ENCODE results near the gene TIMM9. TPM values are rescaled to one million over a fixed set of nuclear protein-coding genes. Genes with fewer than 3 reads are reported as not detected.
A peak's percentile ranks its signal among the peaks of the same experiment; 100 is the strongest.
"Not testable (repeated sequence)": the region's sequence is repeated elsewhere in the genome, so short reads cannot be mapped to it uniquely, and the experiment has no call there.

The TIMM9 gene
- total and polyA plus RNA-seq, 4 donors = 18.7 to 50.7 (median 27.1) TPM

DNA sequence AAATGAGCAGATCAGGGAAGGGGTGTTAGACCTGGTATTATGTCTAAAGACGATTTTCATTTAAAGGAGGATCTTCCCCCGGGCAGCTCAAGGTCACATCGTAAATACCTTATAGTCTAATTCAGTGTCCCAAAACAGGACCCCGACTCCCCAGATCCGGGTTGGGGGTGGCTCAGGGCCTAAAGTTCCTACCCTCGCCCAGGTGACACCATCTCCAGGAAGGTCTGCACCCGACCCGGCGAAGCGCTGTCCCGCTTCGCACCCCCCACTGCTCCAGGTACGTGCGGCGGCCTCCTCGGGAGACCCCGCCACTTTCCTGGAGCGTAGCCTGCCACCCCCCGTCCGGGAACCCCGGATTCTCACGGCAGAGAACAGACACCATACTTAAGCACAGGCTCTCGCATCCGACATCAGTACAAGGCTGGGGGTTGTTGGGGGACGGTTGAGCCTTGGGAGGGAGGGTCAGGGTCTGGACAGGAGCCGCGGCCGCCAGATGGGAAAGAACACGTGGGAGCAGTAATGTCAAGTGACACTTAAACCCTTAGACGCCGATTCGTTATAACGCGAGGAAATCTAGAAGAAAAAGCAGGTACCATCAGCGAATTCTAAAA is 556 bp downstream of the TIMM9 start:
- no peaks in the 10 kb centered on the region for H3K27me3 ChIP-seq (ENCODE audit: control insufficient read depth in 3 of 3, insufficient read depth in 3 of 3, low read length in 2 of 3)
- H3K4me1 ChIP-seq (ENCODE audit: control insufficient read depth in 5 of 5, insufficient read depth in 5 of 5, low read length in 5 of 5) = peaks cover 0 to 16% (median 3%) of the 10 kb centered on the region in 5 donors
- ATAC-seq (ENCODE audit: insufficient read depth, low FRiP score) (peak; percentile 54), DNase-seq (peak in 2 of 3 donors; percentile 76 to 80)
- WGBS, 2 donors = 0 to 1% methylated on average over 35 of the region's 35 CpGs
- TF ChIP-seq, protein P1, sequence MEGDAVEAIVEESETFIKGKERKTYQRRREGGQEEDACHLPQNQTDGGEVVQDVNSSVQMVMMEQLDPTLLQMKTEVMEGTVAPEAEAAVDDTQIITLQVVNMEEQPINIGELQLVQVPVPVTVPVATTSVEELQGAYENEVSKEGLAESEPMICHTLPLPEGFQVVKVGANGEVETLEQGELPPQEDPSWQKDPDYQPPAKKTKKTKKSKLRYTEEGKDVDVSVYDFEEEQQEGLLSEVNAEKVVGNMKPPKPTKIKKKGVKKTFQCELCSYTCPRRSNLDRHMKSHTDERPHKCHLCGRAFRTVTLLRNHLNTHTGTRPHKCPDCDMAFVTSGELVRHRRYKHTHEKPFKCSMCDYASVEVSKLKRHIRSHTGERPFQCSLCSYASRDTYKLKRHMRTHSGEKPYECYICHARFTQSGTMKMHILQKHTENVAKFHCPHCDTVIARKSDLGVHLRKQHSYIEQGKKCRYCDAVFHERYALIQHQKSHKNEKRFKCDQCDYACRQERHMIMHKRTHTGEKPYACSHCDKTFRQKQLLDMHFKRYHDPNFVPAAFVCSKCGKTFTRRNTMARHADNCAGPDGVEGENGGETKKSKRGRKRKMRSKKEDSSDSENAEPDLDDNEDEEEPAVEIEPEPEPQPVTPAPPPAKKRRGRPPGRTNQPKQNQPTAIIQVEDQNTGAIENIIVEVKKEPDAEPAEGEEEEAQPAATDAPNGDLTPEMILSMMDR (IDR thresholded peaks at IDR 0.05; ENCODE audit: control extremely low read depth, extremely low read depth) = no peak
- H3K27ac ChIP-seq (ENCODE audit: low read depth in 1 of 2, low read length in 1 of 2) = peak overlapping the region; percentile 96 to 97
- H3K4me3 ChIP-seq = peak overlapping the region; percentile 94
- H3K9ac ChIP-seq (ENCODE audit: insufficient read depth in 1 of 2, low read length in 2 of 2) = peak overlapping the region; percentile 84 to 97
- no peaks in the 10 kb centered on the region for H3K9me3 ChIP-seq (ENCODE audit: control insufficient read depth in 4 of 4, insufficient read depth in 3 of 4, low read length in 3 of 4)
- H3K36me3 ChIP-seq (ENCODE audit: control insufficient read depth in 4 of 4, insufficient read depth in 4 of 4, low read length in 4 of 4) = peaks cover 2 to 10% (median 5%) of the 10 kb centered on the region in 4 donors

DNA sequence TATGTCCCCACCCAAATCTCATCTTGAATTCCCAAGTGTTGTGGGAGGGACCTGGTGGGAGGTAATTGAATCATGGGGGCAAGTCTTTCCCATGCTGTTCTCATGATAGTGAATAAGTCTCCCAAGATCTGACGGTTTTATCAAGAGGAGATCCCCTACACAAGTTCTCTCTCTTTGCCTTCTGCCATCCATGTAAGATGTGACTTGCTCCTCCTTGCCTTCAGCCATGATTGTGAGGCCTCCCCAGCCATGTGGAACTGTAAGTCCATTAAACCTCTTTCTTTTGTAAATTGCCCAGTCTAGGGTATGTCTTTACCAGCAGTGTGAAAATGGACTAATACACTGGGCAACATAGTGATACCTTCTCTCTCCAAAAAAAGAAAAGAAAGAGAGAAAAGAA is 10.4 kb downstream of the TIMM9 start:
- peaks cover 10 to 26% (median 15%) of the 10 kb centered on the region in 4 donors for H3K36me3 ChIP-seq (ENCODE audit: control insufficient read depth in 4 of 4, insufficient read depth in 4 of 4, low read length in 4 of 4)

DNA sequence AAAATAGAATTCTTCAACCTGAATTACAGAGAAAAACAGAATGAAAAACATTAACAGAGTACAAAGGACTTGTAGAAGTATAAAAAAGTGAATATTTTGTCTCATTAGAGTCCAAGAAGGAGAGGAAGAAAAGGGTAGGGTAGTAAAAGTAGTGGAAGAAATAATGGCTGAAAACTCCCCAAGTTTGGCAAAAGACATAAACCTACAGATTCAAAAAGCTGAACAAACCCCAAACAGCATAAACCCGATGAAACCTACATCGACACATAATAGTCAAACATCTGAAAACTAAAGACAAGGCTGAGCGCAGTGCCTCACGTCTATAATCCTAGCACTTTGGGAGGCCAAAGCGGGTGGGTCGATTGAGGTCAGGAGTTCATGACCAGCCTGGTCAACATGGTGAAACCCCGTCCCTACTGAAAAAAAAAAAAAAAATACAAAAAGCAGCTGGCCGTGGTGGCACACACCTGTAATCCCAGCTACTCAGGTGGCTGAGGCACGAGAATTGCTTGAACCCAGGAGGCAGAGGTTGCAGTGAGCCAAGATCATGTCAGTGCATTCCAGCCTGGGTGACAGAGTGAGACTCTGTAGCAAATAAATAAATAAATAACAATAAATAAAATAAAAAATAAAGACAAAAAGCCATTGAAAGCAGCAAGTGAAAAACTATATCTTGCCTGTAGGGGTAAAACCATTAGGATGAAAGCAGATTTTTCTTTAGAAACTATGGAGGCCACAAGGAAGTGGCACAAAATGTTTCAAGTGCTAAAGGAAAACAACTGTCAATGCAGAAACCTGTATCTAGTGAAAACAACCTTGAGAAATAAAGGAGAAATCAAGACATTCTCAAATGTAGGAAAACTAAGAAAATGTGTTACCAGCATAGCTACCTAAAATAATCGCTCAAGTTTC is 11.4 kb downstream of the TIMM9 start:
- DNase-seq = no peak
- Histone ChIP-seq H3K36me3 (ENCODE audit: control insufficient read depth in 4 of 4, insufficient read depth in 4 of 4, low read length in 4 of 4) (peaks cover 9 to 22% (median 15%) of the 10 kb centered on the region in 4 donors), H3K9ac (ENCODE audit: insufficient read depth in 1 of 2, low read length in 2 of 2) (no peak overlapping the region), H3K4me1 (ENCODE audit: control insufficient read depth in 5 of 5, insufficient read depth in 5 of 5, low read length in 5 of 5) (peaks cover 0 to 3% (median 0%) of the 10 kb centered on the region in 5 donors), H3K4me3 (no peak overlapping the region), H3K9me3 (ENCODE audit: control insufficient read depth in 4 of 4, insufficient read depth in 3 of 4, low read length in 3 of 4) (no peaks in the 10 kb centered on the region), H3K27me3 (ENCODE audit: control insufficient read depth in 3 of 3, insufficient read depth in 3 of 3, low read length in 2 of 3) (no peaks in the 10 kb centered on the region), H3K27ac (ENCODE audit: low read depth in 1 of 2, low read length in 1 of 2) (no peak overlapping the region)
- TF ChIP-seq, protein P1 (IDR thresholded peaks at IDR 0.05; ENCODE audit: control extremely low read depth, extremely low read depth) = no peak
- WGBS, 2 donors = 96 to 97% methylated on average over 10 of the region's 10 CpGs
- no peak for ATAC-seq (ENCODE audit: insufficient read depth, low FRiP score)

More for the DNA sequence above, 10.4 kb downstream of the TIMM9 start:
- not testable (repeated sequence) for H3K9me3 ChIP-seq (ENCODE audit: control insufficient read depth in 4 of 4, insufficient read depth in 3 of 4, low read length in 3 of 4); DNase-seq; H3K9ac ChIP-seq (ENCODE audit: insufficient read depth in 1 of 2, low read length in 2 of 2); H3K27me3 ChIP-seq (ENCODE audit: control insufficient read depth in 3 of 3, insufficient read depth in 3 of 3, low read length in 2 of 3); H3K27ac ChIP-seq (ENCODE audit: low read depth in 1 of 2, low read length in 1 of 2); ATAC-seq (ENCODE audit: insufficient read depth, low FRiP score); H3K4me3 ChIP-seq; H3K4me1 ChIP-seq (ENCODE audit: control insufficient read depth in 5 of 5, insufficient read depth in 5 of 5, low read length in 5 of 5)
- WGBS, 2 donors = 94 to 100% methylated on average over 1 of the region's 1 CpG

DNA sequence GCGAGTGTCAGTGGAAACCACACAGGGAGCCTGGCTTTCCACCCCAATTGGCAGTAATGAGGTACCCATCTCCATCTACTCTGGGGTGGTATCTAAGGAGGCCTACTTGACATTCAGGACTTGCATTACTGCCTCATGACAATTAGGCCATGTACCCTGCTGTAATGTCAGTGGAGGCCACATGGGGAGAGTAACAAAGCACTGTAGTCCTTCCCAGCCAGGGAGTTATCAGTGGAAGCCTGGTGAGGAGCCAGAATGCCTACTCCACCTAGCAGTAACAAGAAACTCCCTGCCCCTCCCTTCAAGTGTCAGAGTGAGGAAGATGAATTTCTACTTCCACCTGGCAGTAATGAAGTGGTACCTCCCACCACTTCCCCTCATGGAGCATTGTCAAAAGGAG is 12.5 kb downstream of the TIMM9 start:
- DNase-seq (no peak), ATAC-seq (ENCODE audit: insufficient read depth, low FRiP score) (no peak)
- Histone ChIP-seq H3K9me3 (ENCODE audit: control insufficient read depth in 4 of 4, insufficient read depth in 3 of 4, low read length in 3 of 4) (no peaks in the 10 kb centered on the region), H3K36me3 (ENCODE audit: control insufficient read depth in 4 of 4, insufficient read depth in 4 of 4, low read length in 4 of 4) (peaks cover 14 to 29% (median 19%) of the 10 kb centered on the region in 4 donors), H3K27ac (ENCODE audit: low read depth in 1 of 2, low read length in 1 of 2) (no peak overlapping the region), H3K4me1 (ENCODE audit: control insufficient read depth in 5 of 5, insufficient read depth in 5 of 5, low read length in 5 of 5) (peaks cover 0 to 3% (median 0%) of the 10 kb centered on the region in 5 donors), H3K27me3 (ENCODE audit: control insufficient read depth in 3 of 3, insufficient read depth in 3 of 3, low read length in 2 of 3) (no peaks in the 10 kb centered on the region), H3K4me3 (no peak overlapping the region), H3K9ac (ENCODE audit: insufficient read depth in 1 of 2, low read length in 2 of 2) (no peak overlapping the region)
- WGBS, 2 donors = 98 to 100% methylated on average over 1 of the region's 1 CpG
- TF ChIP-seq, protein P1 (IDR thresholded peaks at IDR 0.05; ENCODE audit: control extremely low read depth, extremely low read depth) = no peak
